SK-N-SH (cell line): ENCODE results near the gene LIPA. TPM values are rescaled to one million over a fixed set of nuclear protein-coding genes. Genes with fewer than 3 reads are reported as not detected.

Experiments used
- CTCF ChIA-PET: fragments of 300-600, 350-600 bp; formaldehyde crosslinking; extraction: SDS; loops from one replicate; lab custom pipeline; 2021; lab: Yijun Ruan, JAX
- POLR2A ChIA-PET: fragments of 350-600 bp; sonication (Branson Sonifier 250); formaldehyde crosslinking; extraction: SDS; loops from one replicate; lab custom pipeline; 2020; ENCODE audit warnings: antibody characterized with exemption, inconsistent platforms; lab: Yijun Ruan, JAX
- DNase-seq: peaks from one replicate; pipeline ENCODE4 v3.0.0; 2012
- H2AFZ ChIP-seq: fragments of 200-600 bp; sonication (generic); 2 replicates; pipeline ENCODE4 v1.8.1; 2016; ENCODE audit warnings: antibody characterized with exemption, mild to moderate bottlenecking, low read depth
- H3F3A ChIP-seq: fragments of 200-600 bp; sonication (generic); replicated peaks from 2 replicates; pipeline ENCODE3; 2016; ENCODE audit warnings: antibody characterized with exemption, mild to moderate bottlenecking; ENCODE audit not compliant: insufficient read depth
- H3K27ac ChIP-seq, 2 experiments: fragments of 200-500 bp in 1 of 2; fragments of 200-600 bp in 1 of 2; sonication (Bioruptor generic) in 1 of 2; sonication (generic), shearing (Covaris generic) in 1 of 2; 2 replicates each; pipeline versions ENCODE4 v1.5.1 to v1.6.1; 2014 to 2016; ENCODE audit warnings: low read depth in 2 of 2, inconsistent platforms in 1 of 2, low read length in 1 of 2, mild to moderate bottlenecking in 1 of 2, mixed read lengths in 1 of 2
- H3K27me3 ChIP-seq: fragments of 200-600 bp; sonication (generic), shearing (Covaris generic); 2 replicates; pipeline ENCODE4 v1.6.1; 2016; ENCODE audit warnings: mixed run types; ENCODE audit not compliant: insufficient read depth
- H3K36me3 ChIP-seq, 2 experiments: fragments of 200-500 bp in 1 of 2; fragments of 200-600 bp in 1 of 2; sonication (Bioruptor generic) in 1 of 2; sonication (generic) in 1 of 2; replicated peaks in 1 of 2; 2 replicates each; pipeline versions ENCODE3 to v1.5.1; 2014 to 2016; ENCODE audit warnings: low read length in 1 of 2, mild to moderate bottlenecking in 1 of 2; ENCODE audit not compliant: insufficient read depth in 2 of 2, control insufficient read depth in 1 of 2
- H3K4me1 ChIP-seq, 2 experiments: fragments of 200-500 bp in 1 of 2; fragments of 200-600 bp in 1 of 2; sonication (Bioruptor generic) in 1 of 2; sonication (generic), shearing (Covaris generic) in 1 of 2; 2 replicates each; pipeline versions ENCODE4 v1.5.1 to v1.6.1; 2014 to 2016; ENCODE audit warnings: low read depth in 1 of 2, low read length in 1 of 2, mixed run types in 1 of 2; ENCODE audit not compliant: insufficient read depth in 2 of 2, control insufficient read depth in 1 of 2
- H3K4me2 ChIP-seq: fragments of 200-600 bp; sonication (generic), shearing (Covaris generic); 2 replicates; pipeline ENCODE4 v1.6.1; 2017; ENCODE audit warnings: mixed run types
- H3K4me3 ChIP-seq, 2 experiments: fragments of 200-500 bp in 1 of 2; fragments of 200-600 bp in 1 of 2; sonication (Bioruptor generic) in 1 of 2; sonication (generic), shearing (Covaris generic) in 1 of 2; 2 replicates each; pipeline versions ENCODE4 v1.5.1 to v1.8.1; 2014 to 2016; ENCODE audit warnings: low read depth in 2 of 2, inconsistent platforms in 1 of 2, low read length in 1 of 2, mild to moderate bottlenecking in 1 of 2, mixed read lengths in 1 of 2, moderate library complexity in 1 of 2
- H3K79me2 ChIP-seq: fragments of 200-600 bp; sonication (generic); 2 replicates; pipeline ENCODE4 v1.8.1; 2017; ENCODE audit warnings: mild to moderate bottlenecking; ENCODE audit not compliant: insufficient read depth
- H3K9ac ChIP-seq: fragments of 200-600 bp; sonication (generic); 2 replicates; pipeline ENCODE4 v1.6.1; 2017; ENCODE audit warnings: mixed run types
- H3K9me2 ChIP-seq: fragments of 200-600 bp; sonication (generic); 2 replicates; pipeline ENCODE4 v1.6.1; 2017; ENCODE audit warnings: mixed run types
- H3K9me3 ChIP-seq: fragments of 200-600 bp; sonication (generic); 2 replicates; pipeline ENCODE4 v1.6.1; 2017; ENCODE audit warnings: mixed run types, mild to moderate bottlenecking, moderate library complexity
- H4K20me1 ChIP-seq: fragments of 200-600 bp; sonication (generic); 2 replicates; pipeline ENCODE4 v1.6.1; 2017; ENCODE audit warnings: mild to moderate bottlenecking, mixed run types; ENCODE audit not compliant: insufficient read depth
- CHD2 ChIP-seq: fragments of 150-350 bp; IDR thresholded peaks from 2 replicates; pipeline ENCODE4 v1.6.1; 2018; ENCODE audit warnings: low read length; ENCODE audit not compliant: partially characterized antibody
- EZH2phosphoT487 ChIP-seq: fragments of 200-600 bp; sonication (generic); IDR thresholded peaks from 2 replicates; pipeline ENCODE4 v1.6.1; 2017; ENCODE audit warnings: low read depth, mixed run types, mild to moderate bottlenecking, antibody characterized with exemption, moderate library complexity, borderline replicate concordance
- FOXM1 ChIP-seq: IDR thresholded peaks from 2 replicates; pipeline ENCODE4 v1.4.0; 2012; ENCODE audit warnings: low read depth, mild to moderate bottlenecking
- GATA2 ChIP-seq: sonication (generic); formaldehyde crosslinking; IDR thresholded peaks from 2 replicates; pipeline ENCODE4 v1.5.0; 2020; ENCODE audit warnings: mild to moderate bottlenecking, missing genetic modification reagents
- JUND ChIP-seq: IDR thresholded peaks from 2 replicates; pipeline ENCODE4 v1.4.0; 2012
- NFIC ChIP-seq: IDR thresholded peaks from 2 replicates; pipeline ENCODE4 v1.4.0; 2012; ENCODE audit warnings: borderline replicate concordance
- POLR2AphosphoS5 ChIP-seq: IDR thresholded peaks from 2 replicates; pipeline ENCODE4 v1.6.1; 2012; ENCODE audit warnings: low read depth, low read length
- RXRA ChIP-seq: IDR thresholded peaks from 2 replicates; pipeline ENCODE4 v1.4.0; 2012; ENCODE audit warnings: low read depth, mild to moderate bottlenecking, borderline replicate concordance
- YY1 ChIP-seq: IDR thresholded peaks from 2 replicates; pipeline ENCODE4 v1.4.0; 2012; ENCODE audit warnings: low read depth, mild to moderate bottlenecking
- WGBS: methylation state at CpG from one replicate; pipeline ENCODE4 v1.1.6; 2017; ENCODE audit warnings: low lambda C conversion rate; 5-methylcytosine and 5-hydroxymethylcytosine counted together
- polyA plus RNA-seq, 3 experiments: library from polyadenylated mRNA; depleted of rRNA; stranded (reverse); fragments of >200 nt; gene quantifications; 2 replicates each; pipeline ENCODE4 v1.2.3, GENCODE V29; 2012
- TF ChIP-seq, protein P1 (sequence below): fragments of 150-350 bp; IDR thresholded peaks from 2 replicates; pipeline ENCODE4 v1.6.1; 2017; ENCODE audit warnings: antibody characterized with exemption, low read length, low read depth, borderline replicate concordance
- TF ChIP-seq, protein P2 (sequence below): IDR thresholded peaks from 2 replicates; pipeline ENCODE4 v1.4.0; 2012; ENCODE audit warnings: low read depth, borderline replicate concordance
- TF ChIP-seq, protein P3 (sequence below): fragments of 150-350 bp; IDR thresholded peaks from 2 replicates; pipeline ENCODE4 v1.6.1; 2016; ENCODE audit warnings: mild to moderate bottlenecking, low read depth, low read length
- TF ChIP-seq, protein P4 (sequence below): IDR thresholded peaks from 2 replicates; pipeline ENCODE4; 2012

The LIPA gene
- polyA plus RNA-seq, 1 of the 3 experiments (the other 2 are of a cell fraction) = 43.2 TPM

DNA sequence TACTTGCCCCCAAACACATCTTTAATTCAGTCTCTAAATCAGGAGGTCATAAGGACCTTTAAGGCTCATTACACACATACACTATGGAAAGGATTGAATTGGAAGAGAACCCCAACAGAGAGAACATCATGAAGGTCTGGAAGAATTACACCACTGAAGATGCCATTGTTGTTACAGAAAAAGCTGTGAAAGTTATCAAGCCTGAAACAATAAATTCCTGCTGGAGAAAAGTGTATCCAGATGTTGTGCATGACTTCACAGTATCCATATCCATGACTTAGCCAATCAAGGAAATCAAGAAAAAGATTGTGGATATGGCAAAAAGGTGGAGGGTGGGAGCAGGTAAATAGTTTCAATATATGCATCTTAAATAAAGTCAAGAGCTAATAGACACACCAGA lies 13.7 kb downstream of the LIPA start:
- CTCF ChIA-PET = interaction anchor here (2.7 kb wide), 1 partner anchor 20 kb away, joined by 11 read pairs; no protein-coding TSS in a partner anchor
- Histone ChIP-seq H3K4me1 (no peaks in the 10 kb centered on the region), H3K9ac (no peak overlapping the region), H3K27me3 (no peaks in the 10 kb centered on the region), H4K20me1 (no peaks in the 10 kb centered on the region), H3K4me2 (no peak overlapping the region), H3K27ac (no peak overlapping the region), H3K79me2 (no peaks in the 10 kb centered on the region; the same call in 1 of the 2 replicates), H3K9me2 (no peaks in the 10 kb centered on the region), H3K36me3 (peaks cover 0 to 8% of the 10 kb centered on the region in 2 experiments), H3F3A (no peaks in the 10 kb centered on the region), H2AFZ (no peak overlapping the region), H3K9me3 (no peaks in the 10 kb centered on the region), H3K4me3 (no peak overlapping the region)
- no peak for TF ChIP-seq JUND
- TF ChIP-seq, protein P1, sequence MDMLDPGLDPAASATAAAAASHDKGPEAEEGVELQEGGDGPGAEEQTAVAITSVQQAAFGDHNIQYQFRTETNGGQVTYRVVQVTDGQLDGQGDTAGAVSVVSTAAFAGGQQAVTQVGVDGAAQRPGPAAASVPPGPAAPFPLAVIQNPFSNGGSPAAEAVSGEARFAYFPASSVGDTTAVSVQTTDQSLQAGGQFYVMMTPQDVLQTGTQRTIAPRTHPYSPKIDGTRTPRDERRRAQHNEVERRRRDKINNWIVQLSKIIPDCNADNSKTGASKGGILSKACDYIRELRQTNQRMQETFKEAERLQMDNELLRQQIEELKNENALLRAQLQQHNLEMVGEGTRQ = no peak
- POLR2A ChIA-PET = no interaction called here
- DNase-seq = no peak

DNA sequence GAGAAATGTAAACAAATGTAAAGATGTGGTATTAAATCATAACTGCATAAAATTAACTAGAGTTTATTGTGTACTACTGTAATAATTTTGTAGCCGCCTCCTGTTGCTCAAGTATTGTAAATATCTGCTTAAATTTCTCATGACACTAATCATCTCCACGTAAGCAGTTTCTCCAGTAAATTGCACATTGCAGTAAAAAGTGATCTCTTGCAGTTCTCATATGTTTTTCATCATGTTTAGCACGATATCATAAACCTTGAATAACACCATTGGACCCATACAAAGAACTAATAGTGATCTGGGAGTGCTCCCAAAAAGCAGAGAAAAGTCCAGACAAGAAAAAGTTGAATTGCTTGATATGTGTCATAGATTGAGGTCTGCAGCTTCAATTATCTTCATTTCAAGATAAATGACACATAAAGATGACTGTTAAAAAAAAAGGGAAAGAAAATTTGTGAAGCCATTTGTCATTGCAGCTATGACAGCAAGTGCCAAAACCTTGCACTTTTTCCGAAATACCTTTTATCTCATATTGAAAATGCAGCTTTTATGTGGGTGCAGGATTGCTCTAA lies 15.3 kb downstream of the LIPA start:
- no peaks in the 10 kb centered on the region for H3K9me2 ChIP-seq
- H3K27me3 ChIP-seq = no peaks in the 10 kb centered on the region
- 68% methylated on average over 4 of the region's 4 CpGs for WGBS
- CTCF ChIA-PET = interaction anchor here (0.7 to 2.7 kb wide), 3 partner anchors 18 to 1036 kb away, joined by 4 to 15 read pairs (median 11); no protein-coding TSS in a partner anchor
- H4K20me1 ChIP-seq = no peaks in the 10 kb centered on the region
- no peak overlapping the region for H3K9ac ChIP-seq
- H3K4me1 ChIP-seq = no peaks in the 10 kb centered on the region
- peaks cover 0 to 6% of the 10 kb centered on the region in 2 experiments for H3K36me3 ChIP-seq
- POLR2A ChIA-PET = no interaction called here
- H3K4me3 ChIP-seq = no peak overlapping the region
- H3K27ac ChIP-seq = no peak overlapping the region
- DNase-seq = no peak
- H3F3A ChIP-seq = no peaks in the 10 kb centered on the region
- H2AFZ ChIP-seq = no peak overlapping the region
- TF ChIP-seq RXRA (no peak), YY1 (no peak), NFIC (no peak), FOXM1 (no peak), POLR2AphosphoS5 (no peak), CHD2 (no peak), GATA2 (CRISPR knock-in tag) (no peak), EZH2phosphoT487 (no peak)
- TF ChIP-seq, protein P2, sequence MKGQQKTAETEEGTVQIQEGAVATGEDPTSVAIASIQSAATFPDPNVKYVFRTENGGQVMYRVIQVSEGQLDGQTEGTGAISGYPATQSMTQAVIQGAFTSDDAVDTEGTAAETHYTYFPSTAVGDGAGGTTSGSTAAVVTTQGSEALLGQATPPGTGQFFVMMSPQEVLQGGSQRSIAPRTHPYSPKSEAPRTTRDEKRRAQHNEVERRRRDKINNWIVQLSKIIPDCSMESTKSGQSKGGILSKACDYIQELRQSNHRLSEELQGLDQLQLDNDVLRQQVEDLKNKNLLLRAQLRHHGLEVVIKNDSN = no peak
- TF ChIP-seq, protein P3, sequence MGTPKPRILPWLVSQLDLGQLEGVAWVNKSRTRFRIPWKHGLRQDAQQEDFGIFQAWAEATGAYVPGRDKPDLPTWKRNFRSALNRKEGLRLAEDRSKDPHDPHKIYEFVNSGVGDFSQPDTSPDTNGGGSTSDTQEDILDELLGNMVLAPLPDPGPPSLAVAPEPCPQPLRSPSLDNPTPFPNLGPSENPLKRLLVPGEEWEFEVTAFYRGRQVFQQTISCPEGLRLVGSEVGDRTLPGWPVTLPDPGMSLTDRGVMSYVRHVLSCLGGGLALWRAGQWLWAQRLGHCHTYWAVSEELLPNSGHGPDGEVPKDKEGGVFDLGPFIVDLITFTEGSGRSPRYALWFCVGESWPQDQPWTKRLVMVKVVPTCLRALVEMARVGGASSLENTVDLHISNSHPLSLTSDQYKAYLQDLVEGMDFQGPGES = no peak
- TF ChIP-seq, protein P4, sequence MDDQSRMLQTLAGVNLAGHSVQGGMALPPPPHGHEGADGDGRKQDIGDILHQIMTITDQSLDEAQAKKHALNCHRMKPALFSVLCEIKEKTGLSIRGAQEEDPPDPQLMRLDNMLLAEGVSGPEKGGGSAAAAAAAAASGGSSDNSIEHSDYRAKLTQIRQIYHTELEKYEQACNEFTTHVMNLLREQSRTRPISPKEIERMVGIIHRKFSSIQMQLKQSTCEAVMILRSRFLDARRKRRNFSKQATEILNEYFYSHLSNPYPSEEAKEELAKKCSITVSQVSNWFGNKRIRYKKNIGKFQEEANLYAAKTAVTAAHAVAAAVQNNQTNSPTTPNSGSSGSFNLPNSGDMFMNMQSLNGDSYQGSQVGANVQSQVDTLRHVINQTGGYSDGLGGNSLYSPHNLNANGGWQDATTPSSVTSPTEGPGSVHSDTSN = no peak
- TF ChIP-seq, all 33 proteins: peak for 0
- H3K9me3 ChIP-seq = no peaks in the 10 kb centered on the region
- H3K4me2 ChIP-seq = no peak overlapping the region
- no peaks in the 10 kb centered on the region; the same call in 1 of the 2 replicates for H3K79me2 ChIP-seq
